GM12874 (cell line): Measurements from ENCODE around the gene IGIP.

Source experiments
- CTCF ChIP-seq: IDR thresholded peaks from 2 replicates; pipeline ENCODE4 v1.5.1; 2011; ENCODE audit warnings: low read depth, mild to moderate bottlenecking, control low read depth, low read length, moderate library complexity; ENCODE audit not compliant: insufficient read depth

The IGIP gene

GRCh38 chr5:140172483-140172882 is 46.7 kb downstream of the IGIP start:
- no peak for TF ChIP-seq CTCF

- no peak for TF ChIP-seq CTCF
Measured at GRCh38 chr5:140174014-140174413, 48.3 kb downstream of the IGIP start.

GRCh38 chr5:140174465-140175366 is 49.0 kb downstream of the IGIP start, which contains the start of gene CYSTM1:
Gene CYSTM1, plus strand, starts transcription at chr5:140175188. Its CDS starts 19,278 bp downstream, at chr5:140194466.
- TF ChIP-seq CTCF, result no peak

GRCh38 chr5:140175367-140176030 is 49.8 kb downstream of the IGIP start:
- no peak for TF ChIP-seq CTCF

- no peak for TF ChIP-seq CTCF
Measured at GRCh38 chr5:140176031-140176387, 50.3 kb downstream of the IGIP start.

GRCh38 chr5:140178086-140178410 is 52.3 kb downstream of the IGIP start:
- TF ChIP-seq CTCF, result no peak

- TF ChIP-seq CTCF, result no peak
Measured at GRCh38 chr5:140178482-140179116, 52.9 kb downstream of the IGIP start.
